ENCODE measurements around the gene DHX35.

The DHX35 gene

DNA sequence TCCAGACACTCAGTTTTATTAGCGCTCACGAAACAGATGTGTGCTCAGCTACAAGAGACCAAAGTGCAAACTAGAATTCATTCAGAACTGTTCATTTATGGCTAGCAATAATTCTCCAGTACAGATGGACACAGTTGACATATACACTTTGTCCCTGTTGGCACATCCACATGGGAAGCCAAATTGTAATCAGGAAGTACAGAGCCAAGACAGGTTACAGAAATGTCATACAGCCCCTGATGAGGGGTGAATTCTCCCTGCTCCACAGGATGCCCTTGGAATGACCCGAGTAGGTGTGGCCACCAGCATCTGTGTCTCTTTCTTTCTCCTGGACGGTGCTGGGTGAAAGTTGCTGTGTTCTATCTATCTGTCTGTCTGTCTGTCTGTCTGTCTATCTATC is 7.6 kb downstream of the DHX35 start:
- DNase-seq (ENCODE audit: low spot score) (no peak), ATAC-seq (ENCODE audit: low read depth) (peak; percentile 24)
- Histone ChIP-seq H3K27ac (ENCODE audit: poor library complexity, severe bottlenecking) (peak overlapping the region; percentile 34), H3K9me3 (ENCODE audit: severe bottlenecking) (no peaks in the 10 kb centered on the region), H3K36me3 (ENCODE audit: low read depth) (peaks cover 70% of the 10 kb centered on the region), H3K4me3 (ENCODE audit: severe bottlenecking) (no peak overlapping the region), H3K4me1 (ENCODE audit: insufficient read depth, poor library complexity, severe bottlenecking) (peaks cover 39% of the 10 kb centered on the region), H3K27me3 (ENCODE audit: insufficient read depth, poor library complexity, severe bottlenecking) (no peaks in the 10 kb centered on the region)
- TF ChIP-seq, protein P1, sequence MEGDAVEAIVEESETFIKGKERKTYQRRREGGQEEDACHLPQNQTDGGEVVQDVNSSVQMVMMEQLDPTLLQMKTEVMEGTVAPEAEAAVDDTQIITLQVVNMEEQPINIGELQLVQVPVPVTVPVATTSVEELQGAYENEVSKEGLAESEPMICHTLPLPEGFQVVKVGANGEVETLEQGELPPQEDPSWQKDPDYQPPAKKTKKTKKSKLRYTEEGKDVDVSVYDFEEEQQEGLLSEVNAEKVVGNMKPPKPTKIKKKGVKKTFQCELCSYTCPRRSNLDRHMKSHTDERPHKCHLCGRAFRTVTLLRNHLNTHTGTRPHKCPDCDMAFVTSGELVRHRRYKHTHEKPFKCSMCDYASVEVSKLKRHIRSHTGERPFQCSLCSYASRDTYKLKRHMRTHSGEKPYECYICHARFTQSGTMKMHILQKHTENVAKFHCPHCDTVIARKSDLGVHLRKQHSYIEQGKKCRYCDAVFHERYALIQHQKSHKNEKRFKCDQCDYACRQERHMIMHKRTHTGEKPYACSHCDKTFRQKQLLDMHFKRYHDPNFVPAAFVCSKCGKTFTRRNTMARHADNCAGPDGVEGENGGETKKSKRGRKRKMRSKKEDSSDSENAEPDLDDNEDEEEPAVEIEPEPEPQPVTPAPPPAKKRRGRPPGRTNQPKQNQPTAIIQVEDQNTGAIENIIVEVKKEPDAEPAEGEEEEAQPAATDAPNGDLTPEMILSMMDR (IDR thresholded peaks at IDR 0.05; ENCODE audit: poor library complexity, severe bottlenecking), result no peak

DNA sequence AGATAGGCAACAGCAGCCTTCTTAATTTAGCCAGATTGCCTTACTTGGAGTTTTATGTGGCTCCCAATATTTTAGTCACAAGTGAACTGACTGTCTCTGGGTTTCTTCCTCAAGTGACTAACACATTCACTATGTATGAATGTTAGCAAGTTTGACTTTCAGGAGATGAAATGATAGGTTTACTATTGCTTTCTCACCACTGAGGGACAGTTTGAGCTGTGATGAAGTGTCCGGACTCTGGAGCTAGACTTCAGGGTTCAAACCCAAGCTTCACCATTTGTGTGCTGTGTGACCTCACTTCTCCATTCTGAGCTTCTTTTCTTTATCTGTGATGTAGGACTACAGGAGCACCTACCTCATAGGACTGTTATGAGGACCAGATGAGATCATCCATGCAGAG is 8.2 kb downstream of the DHX35 start:
- no peak overlapping the region for H3K4me3 ChIP-seq (ENCODE audit: severe bottlenecking)
- no peaks in the 10 kb centered on the region for H3K9me3 ChIP-seq (ENCODE audit: severe bottlenecking)
- peak overlapping the region; percentile 34 for H3K27ac ChIP-seq (ENCODE audit: poor library complexity, severe bottlenecking)
- ATAC-seq (ENCODE audit: low read depth) (peak; percentile 79), DNase-seq (ENCODE audit: low spot score) (no peak)
- TF ChIP-seq, protein P1 (IDR thresholded peaks at IDR 0.05; ENCODE audit: poor library complexity, severe bottlenecking), result no peak
- H3K27me3 ChIP-seq (ENCODE audit: insufficient read depth, poor library complexity, severe bottlenecking), result no peaks in the 10 kb centered on the region
- peaks cover 39% of the 10 kb centered on the region for H3K4me1 ChIP-seq (ENCODE audit: insufficient read depth, poor library complexity, severe bottlenecking)
- peaks cover 70% of the 10 kb centered on the region for H3K36me3 ChIP-seq (ENCODE audit: low read depth)

- TF ChIP-seq, protein P1 (IDR thresholded peaks at IDR 0.05; ENCODE audit: poor library complexity, severe bottlenecking), result no peak
- ATAC-seq (ENCODE audit: low read depth) (no peak), DNase-seq (ENCODE audit: low spot score) (no peak)
- peak overlapping the region; percentile 25 for H3K27ac ChIP-seq (ENCODE audit: poor library complexity, severe bottlenecking)
- peaks cover 85% of the 10 kb centered on the region for H3K36me3 ChIP-seq (ENCODE audit: low read depth)
- H3K4me3 ChIP-seq (ENCODE audit: severe bottlenecking), result no peak overlapping the region
- peaks cover 39% of the 10 kb centered on the region for H3K4me1 ChIP-seq (ENCODE audit: insufficient read depth, poor library complexity, severe bottlenecking)
- no peaks in the 10 kb centered on the region for H3K27me3 ChIP-seq (ENCODE audit: insufficient read depth, poor library complexity, severe bottlenecking)
- H3K9me3 ChIP-seq (ENCODE audit: severe bottlenecking), result no peaks in the 10 kb centered on the region
Observed at GRCh38 chr20:38973107-38973506, 11.0 kb downstream of the DHX35 start.

GRCh38 chr20:38973645-38974044 is 11.5 kb downstream of the DHX35 start:
- DNase-seq (ENCODE audit: low spot score), result no peak
- no peak overlapping the region for H3K27ac ChIP-seq (ENCODE audit: poor library complexity, severe bottlenecking)

GRCh38 chr20:38975539-38976120 is 13.5 kb downstream of the DHX35 start:
- no peak for DNase-seq (ENCODE audit: low spot score)
- H3K27ac ChIP-seq (ENCODE audit: poor library complexity, severe bottlenecking), result no peak overlapping the region

More at GRCh38 chr20:38973645-38974044, 11.5 kb downstream of the DHX35 start:
- ATAC-seq (ENCODE audit: low read depth), result peak; percentile 40
- Histone ChIP-seq H3K27me3 (ENCODE audit: insufficient read depth, poor library complexity, severe bottlenecking) (no peaks in the 10 kb centered on the region), H3K9me3 (ENCODE audit: severe bottlenecking) (no peaks in the 10 kb centered on the region), H3K36me3 (ENCODE audit: low read depth) (peaks cover 90% of the 10 kb centered on the region), H3K4me1 (ENCODE audit: insufficient read depth, poor library complexity, severe bottlenecking) (peaks cover 39% of the 10 kb centered on the region), H3K4me3 (ENCODE audit: severe bottlenecking) (no peak overlapping the region)
- TF ChIP-seq, protein P1 (IDR thresholded peaks at IDR 0.05; ENCODE audit: poor library complexity, severe bottlenecking), result no peak

More at GRCh38 chr20:38975539-38976120, 13.5 kb downstream of the DHX35 start:
- no peak for ATAC-seq (ENCODE audit: low read depth)
- no peaks in the 10 kb centered on the region for H3K9me3 ChIP-seq (ENCODE audit: severe bottlenecking)
- TF ChIP-seq, protein P1 (IDR thresholded peaks at IDR 0.05; ENCODE audit: poor library complexity, severe bottlenecking), result no peak
- H3K4me3 ChIP-seq (ENCODE audit: severe bottlenecking), result no peak overlapping the region
- peaks cover 79% of the 10 kb centered on the region for H3K36me3 ChIP-seq (ENCODE audit: low read depth)
- H3K4me1 ChIP-seq (ENCODE audit: insufficient read depth, poor library complexity, severe bottlenecking), result peaks cover 28% of the 10 kb centered on the region
- H3K27me3 ChIP-seq (ENCODE audit: insufficient read depth, poor library complexity, severe bottlenecking), result no peaks in the 10 kb centered on the region

Measured in RWPE2 (cell line).